Retina (tissue), 1 donor: ENCODE data around the gene SETBP1.

Source experiments
- DNase-seq: peaks from one replicate; pipeline ENCODE4 v3.0.0-alpha.2; 2016

SETBP1 gene

GRCh38 chr18:44680273-44681075 lies at the start of gene SETBP1:
Gene SETBP1 (plus strand): TSS chr18:44680888. CDS start chr18:44701347, 20,459 bp downstream.
- DNase-seq: peak; percentile 75

GRCh38 chr18:44632469-44633145 lies 48.1 kb upstream of the SETBP1 start:
- DNase-seq: no peak

GRCh38 chr18:44635546-44635945 lies 45.1 kb upstream of the SETBP1 start:
- DNase-seq: no peak

- no peak for DNase-seq
These were observed 44.4 kb upstream of the SETBP1 start for GRCh38 chr18:44636241-44636640.

GRCh38 chr18:44637210-44638033 lies 43.3 kb upstream of the SETBP1 start:
- no peak for DNase-seq

GRCh38 chr18:44638034-44638540 lies 42.6 kb upstream of the SETBP1 start:
- no peak for DNase-seq

- DNase-seq: no peak
These were observed 41.9 kb upstream of the SETBP1 start for GRCh38 chr18:44638811-44639210.

- no peak for DNase-seq
These were observed 37.7 kb upstream of the SETBP1 start for GRCh38 chr18:44643004-44643403.

GRCh38 chr18:44651478-44651877 lies 29.2 kb upstream of the SETBP1 start:
- no peak for DNase-seq

- DNase-seq: no peak
These were observed 28.6 kb upstream of the SETBP1 start for GRCh38 chr18:44651918-44652572.

GRCh38 chr18:44652722-44653121 lies 28.0 kb upstream of the SETBP1 start:
- no peak for DNase-seq

GRCh38 chr18:44654573-44654972 lies 26.1 kb upstream of the SETBP1 start:
- DNase-seq: no peak

- DNase-seq: no peak
These were observed 25.3 kb upstream of the SETBP1 start for GRCh38 chr18:44655435-44655834.

- no peak for DNase-seq
These were observed 20.9 kb upstream of the SETBP1 start for GRCh38 chr18:44659771-44660170.

GRCh38 chr18:44668270-44668975 lies 12.3 kb upstream of the SETBP1 start:
- DNase-seq: no peak

GRCh38 chr18:44671914-44672313 lies 8.8 kb upstream of the SETBP1 start:
- no peak for DNase-seq

GRCh38 chr18:44672506-44672905 lies 8.2 kb upstream of the SETBP1 start:
- no peak for DNase-seq

- DNase-seq: no peak
These were observed 7.3 kb upstream of the SETBP1 start for GRCh38 chr18:44673256-44673880.

- DNase-seq: no peak
These were observed 2.8 kb upstream of the SETBP1 start for GRCh38 chr18:44677933-44678332.

GRCh38 chr18:44678725-44679055 lies 2.0 kb upstream of the SETBP1 start:
- DNase-seq: no peak

- peak; percentile 94 for DNase-seq
These were observed 1.4 kb upstream of the SETBP1 start for GRCh38 chr18:44679056-44679913.
